D721Med (cell line): ENCODE results near the gene USP6NL.

ENCODE experiments used
- DNase-seq: peaks from one replicate; pipeline ENCODE4 v3.0.0; 2011; ENCODE audit warnings: low spot score; ENCODE audit not compliant: insufficient read length
- FAIRE-seq: peaks from 2 replicates; lab custom pipeline; 2011; peaks lifted over from hg19 to GRCh38; lab: Jason Lieb, UNC
- TF ChIP-seq, protein P1 (sequence below): IDR thresholded peaks from 2 replicates; pipeline ENCODE4 v1.5.1; 2012; ENCODE audit warnings: mild to moderate bottlenecking, control low read depth; ENCODE audit not compliant: insufficient read depth; ENCODE audit errors: missing control alignments

Gene USP6NL

DNA sequence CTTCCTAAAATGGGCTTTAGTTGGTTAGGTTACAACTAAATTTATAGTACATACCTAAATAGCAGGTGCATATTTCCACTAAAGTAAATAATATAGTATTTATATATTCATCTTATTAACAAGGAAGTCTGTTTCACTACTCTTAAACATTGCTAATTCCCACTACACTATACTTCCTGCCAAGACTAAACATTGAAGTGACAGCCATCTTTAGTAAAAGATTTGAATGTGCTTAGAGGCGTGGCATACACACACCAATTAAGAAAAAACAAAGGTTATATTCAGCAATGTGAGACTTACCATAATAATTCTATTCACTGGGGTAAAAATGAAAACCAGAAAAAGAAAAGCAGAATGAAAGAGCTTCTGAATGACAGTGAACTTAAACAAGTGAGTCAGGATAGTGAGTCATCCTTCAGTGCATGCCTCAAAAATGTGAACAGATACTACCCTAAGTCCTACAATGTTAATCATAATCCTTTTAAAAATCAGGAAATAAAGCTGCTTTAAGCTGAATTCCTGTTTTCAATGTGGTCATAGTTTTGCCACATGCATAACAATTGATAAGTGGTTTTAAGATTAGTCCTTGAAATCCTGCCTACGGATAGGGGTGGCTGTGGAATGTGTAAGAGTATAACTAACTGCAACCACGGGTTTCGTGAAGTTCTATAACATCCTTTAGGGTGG lies 59.4 kb downstream of the USP6NL start:
- TF ChIP-seq, protein P1, sequence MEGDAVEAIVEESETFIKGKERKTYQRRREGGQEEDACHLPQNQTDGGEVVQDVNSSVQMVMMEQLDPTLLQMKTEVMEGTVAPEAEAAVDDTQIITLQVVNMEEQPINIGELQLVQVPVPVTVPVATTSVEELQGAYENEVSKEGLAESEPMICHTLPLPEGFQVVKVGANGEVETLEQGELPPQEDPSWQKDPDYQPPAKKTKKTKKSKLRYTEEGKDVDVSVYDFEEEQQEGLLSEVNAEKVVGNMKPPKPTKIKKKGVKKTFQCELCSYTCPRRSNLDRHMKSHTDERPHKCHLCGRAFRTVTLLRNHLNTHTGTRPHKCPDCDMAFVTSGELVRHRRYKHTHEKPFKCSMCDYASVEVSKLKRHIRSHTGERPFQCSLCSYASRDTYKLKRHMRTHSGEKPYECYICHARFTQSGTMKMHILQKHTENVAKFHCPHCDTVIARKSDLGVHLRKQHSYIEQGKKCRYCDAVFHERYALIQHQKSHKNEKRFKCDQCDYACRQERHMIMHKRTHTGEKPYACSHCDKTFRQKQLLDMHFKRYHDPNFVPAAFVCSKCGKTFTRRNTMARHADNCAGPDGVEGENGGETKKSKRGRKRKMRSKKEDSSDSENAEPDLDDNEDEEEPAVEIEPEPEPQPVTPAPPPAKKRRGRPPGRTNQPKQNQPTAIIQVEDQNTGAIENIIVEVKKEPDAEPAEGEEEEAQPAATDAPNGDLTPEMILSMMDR, result no peak
- DNase-seq, result no peak
- no peak for FAIRE-seq

- DNase-seq (no peak), FAIRE-seq (no peak)
- TF ChIP-seq, protein P1, result no peak
Observed at GRCh38 chr10:11551104-11551503, 60.3 kb downstream of the USP6NL start.

DNA sequence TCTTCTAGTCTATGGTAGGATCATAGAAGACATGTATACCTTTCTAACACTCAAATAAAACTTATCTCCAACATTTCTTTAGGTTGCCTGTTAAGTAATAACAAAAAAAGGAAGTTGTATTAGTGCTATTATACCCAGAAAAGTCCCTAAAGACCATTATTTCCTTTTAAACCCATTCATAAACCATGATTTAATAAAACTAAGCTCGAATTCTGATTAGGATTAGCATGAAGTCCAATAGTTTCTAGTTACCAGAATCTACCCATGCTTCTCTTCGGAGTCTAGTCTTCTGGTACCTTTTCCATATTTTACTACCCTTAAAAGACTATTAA lies 62.7 kb downstream of the USP6NL start:
- DNase-seq (no peak), FAIRE-seq (no peak)
- TF ChIP-seq, protein P1, result no peak

GRCh38 chr10:11548065-11548767 lies 63.2 kb downstream of the USP6NL start:
- TF ChIP-seq, protein P1, result no peak
- FAIRE-seq, result no peak
- no peak for DNase-seq

- FAIRE-seq, result no peak
- no peak for DNase-seq
- TF ChIP-seq, protein P1, result no peak
Observed at GRCh38 chr10:11546581-11546980, 64.9 kb downstream of the USP6NL start.

DNA sequence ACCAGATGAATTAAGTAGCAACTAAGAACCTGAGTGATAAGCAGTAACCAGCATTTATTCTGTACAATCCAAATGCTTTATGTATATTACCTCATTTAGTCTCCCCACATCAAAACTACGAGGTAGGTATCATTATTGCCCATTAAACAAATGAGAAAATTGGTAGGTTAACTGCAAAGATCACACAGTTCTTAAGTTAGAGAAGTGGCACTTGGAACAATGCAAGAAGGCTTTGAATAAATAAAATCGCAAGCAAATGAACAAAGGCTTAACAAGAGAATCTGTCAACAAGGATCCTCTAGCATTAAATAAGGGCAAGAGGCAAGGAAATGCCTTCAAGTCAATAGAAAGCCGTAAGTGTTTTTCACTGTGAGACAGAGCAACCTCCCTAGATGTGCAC lies 70.2 kb downstream of the USP6NL start:
- DNase-seq, result no peak
- no peak for FAIRE-seq
- TF ChIP-seq, protein P1, result no peak
